Esophagus muscularis mucosa (tissue), 4 donors: ENCODE data around the gene JAKMIP1.

Experiments
- CTCF ChIP-seq, 3 experiments: fragments of 200-600 bp in 2 of 3; fragments of 450-650 bp in 1 of 3; sonication (generic) in 2 of 3; IDR thresholded peaks; one replicate each; pipeline ENCODE4 v1.5.1; 2017 to 2019; ENCODE audit warnings: antibody characterized with exemption in 3 of 3, mild to moderate bottlenecking in 2 of 3, moderate library complexity in 1 of 3
- EP300 ChIP-seq: sonication (generic); formaldehyde crosslinking; IDR thresholded peaks from one replicate; pipeline ENCODE4 v1.6.1; 2017; ENCODE audit warnings: antibody characterized with exemption
- POLR2A ChIP-seq: fragments of 450-650 bp; IDR thresholded peaks from one replicate; pipeline ENCODE4 v1.6.1; 2017; ENCODE audit warnings: antibody characterized with exemption, moderate library complexity, mild to moderate bottlenecking, low read depth
- POLR2AphosphoS5 ChIP-seq, 2 donors: sonication (generic); formaldehyde crosslinking; IDR thresholded peaks; one replicate each; pipeline ENCODE4 v1.6.1; 2017; ENCODE audit warnings: antibody characterized with exemption in 2 of 2

DNA sequence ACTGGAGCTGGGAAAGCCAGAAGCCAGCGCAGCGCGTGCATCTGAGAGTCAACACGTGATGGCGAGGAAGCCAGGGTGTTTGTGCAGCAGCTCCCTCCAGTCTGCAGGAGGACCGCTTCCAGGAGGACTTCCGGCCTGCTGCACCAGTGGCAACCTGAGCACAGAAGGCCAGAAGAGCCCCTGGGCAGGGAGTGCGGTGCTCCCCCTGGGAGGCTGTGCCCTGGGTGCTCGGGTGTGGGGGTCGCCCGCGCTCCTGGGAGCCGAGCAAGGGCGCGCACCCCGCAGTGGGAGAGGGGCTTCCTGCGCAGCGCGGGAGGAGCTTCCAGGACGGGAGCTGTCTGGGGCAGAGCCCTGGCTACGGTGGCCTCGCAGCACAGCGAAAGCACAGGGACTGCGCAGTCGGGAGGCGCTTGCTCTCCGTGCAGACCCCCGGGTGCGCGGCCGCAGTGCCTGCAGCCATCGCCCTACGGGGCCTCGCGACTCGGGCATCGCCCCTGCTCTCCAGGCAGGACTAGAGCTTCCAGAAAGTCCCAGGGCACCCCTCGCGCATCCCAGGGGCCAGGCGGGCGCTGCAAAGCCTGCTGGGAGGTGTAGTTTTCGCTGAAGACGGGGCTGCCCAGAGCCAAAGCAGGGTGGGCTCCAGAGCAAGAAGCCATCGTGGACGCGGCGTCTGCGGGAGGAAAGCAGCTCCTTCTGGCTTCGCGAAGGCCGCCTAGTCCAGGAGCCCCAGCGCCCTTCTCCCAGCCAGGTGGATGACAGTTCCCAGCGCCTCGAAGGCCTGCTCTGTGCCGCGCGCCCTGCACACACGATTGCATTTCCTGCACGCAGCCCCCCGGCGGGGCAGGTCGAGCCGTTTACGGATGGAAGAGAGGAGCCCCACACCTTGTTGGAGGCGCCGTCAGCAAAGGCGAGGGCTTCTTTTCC, 45.2 kb upstream of the JAKMIP1 start:
- TF ChIP-seq EP300 (no peak), POLR2A (no peak), CTCF (IDR thresholded peaks at IDR 0.05) (no peak), POLR2AphosphoS5 (IDR thresholded peaks at IDR 0.05) (no peak)
